Measurements from ENCODE around the gene LMAN2.

The LMAN2 gene

DNA sequence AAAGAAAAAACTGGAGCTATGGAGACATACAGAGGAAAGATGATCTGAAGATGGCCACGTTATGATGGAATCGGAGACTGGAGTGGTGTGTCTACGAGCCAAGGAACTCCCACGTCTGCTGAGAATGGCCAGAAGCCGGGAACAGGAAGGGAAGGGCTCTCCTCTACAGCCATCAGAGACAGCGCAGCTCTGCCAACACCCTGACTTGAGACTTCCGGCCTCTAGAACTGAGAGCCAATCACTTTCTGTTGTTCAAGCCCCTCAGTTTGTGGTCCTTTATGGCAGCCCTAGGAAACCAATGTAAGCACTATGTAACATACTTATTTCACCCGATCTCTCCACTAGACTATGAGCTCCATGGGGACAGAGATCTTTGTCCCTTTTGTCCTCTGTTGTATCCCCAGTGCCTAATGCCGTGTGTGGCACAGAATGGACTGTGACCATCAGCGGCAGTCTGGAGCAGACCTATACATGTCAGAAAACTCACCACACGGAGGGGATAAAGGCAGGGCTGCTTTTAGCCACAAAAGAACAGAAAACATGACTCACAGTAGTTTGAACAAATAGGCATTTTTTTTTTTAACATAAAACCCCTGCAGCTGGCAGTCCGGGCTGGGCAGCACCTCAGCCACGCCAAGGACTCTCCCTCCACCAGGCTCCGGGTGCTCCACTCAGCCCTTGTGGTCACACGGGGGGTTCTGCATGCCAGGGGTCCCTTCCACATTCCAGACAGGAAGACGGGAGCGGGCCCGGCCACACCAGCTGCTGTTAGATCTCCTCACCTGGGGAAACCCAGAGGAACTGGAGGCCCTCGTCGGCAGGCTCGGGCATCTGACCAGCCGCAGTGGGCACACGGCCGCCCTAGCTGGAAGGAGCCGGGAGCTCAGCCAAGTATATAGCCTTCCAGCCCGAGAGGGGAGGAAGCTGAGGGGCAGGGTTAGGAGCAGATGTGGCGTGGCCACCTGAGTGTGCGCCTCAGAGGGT lies 23.6 kb downstream of the LMAN2 start:
- Histone ChIP-seq H3K14ac (ENCODE audit: low read length) (no peak overlapping the region), H2BK12ac (ENCODE audit: low read length) (no peak overlapping the region), H3K9ac (ENCODE audit: low read depth, low read length, poor library complexity) (no peak overlapping the region), H3K4me1 (ENCODE audit: control insufficient read depth in 2 of 2, insufficient read depth in 1 of 2, low read depth in 1 of 2, low read length in 2 of 2) (peaks cover 0 to 7% of the 10 kb centered on the region in 2 donors), H3K9me3 (replicated peaks in 1 of 2; ENCODE audit: control insufficient read depth in 2 of 2, insufficient read depth in 1 of 2, low read depth in 1 of 2, low read length in 2 of 2) (no peaks in the 10 kb centered on the region), H2BK5ac (ENCODE audit: low read length) (no peak overlapping the region), H3K4me2 (ENCODE audit: insufficient read depth, low read length, poor library complexity, severe bottlenecking) (no peak overlapping the region), H3K4ac (ENCODE audit: low read length) (peak overlapping the region; percentile 53), H4K8ac (ENCODE audit: low read depth, low read length) (peak overlapping the region; percentile 50), H3K18ac (ENCODE audit: low read length) (no peak overlapping the region), H3K4me3 (ENCODE audit: low read length in 2 of 2) (no peak overlapping the region), H2BK120ac (ENCODE audit: low read depth, low read length) (peak overlapping the region; percentile 17), H2AFZ (ENCODE audit: low read length) (no peak overlapping the region), H3K27ac (replicated peaks; ENCODE audit: low read length) (no peak overlapping the region), H2AK5ac (ENCODE audit: low read depth, low read length) (peak overlapping the region; percentile 14), H2BK15ac (ENCODE audit: low read length) (peak overlapping the region; percentile 64), H3K36me3 (replicated peaks in 1 of 2; ENCODE audit: control insufficient read depth in 2 of 2, insufficient read depth in 2 of 2, low read length in 2 of 2) (peaks cover 2 to 34% of the 10 kb centered on the region in 2 donors), H3K23ac (ENCODE audit: low read depth, low read length, poor library complexity) (peak overlapping the region; percentile 17), H3K79me1 (ENCODE audit: low read depth, low read length) (no peaks in the 10 kb centered on the region), H3K27me3 (ENCODE audit: control insufficient read depth in 3 of 3, insufficient read depth in 3 of 3, low read depth in 1 of 3, low read length in 3 of 3) (no peaks in the 10 kb centered on the region), H4K91ac (ENCODE audit: low read depth, low read length, poor library complexity) (no peak overlapping the region)
- no CpG with 5 or more reads among the region's 28 CpGs for WGBS, 2 donors (ENCODE audit: extremely low coverage in 2 of 2, insufficient read length in 2 of 2, insufficient replicate concordance in 1 of 2)
- DNase-seq (ENCODE audit: low spot score) = no peak

DNA sequence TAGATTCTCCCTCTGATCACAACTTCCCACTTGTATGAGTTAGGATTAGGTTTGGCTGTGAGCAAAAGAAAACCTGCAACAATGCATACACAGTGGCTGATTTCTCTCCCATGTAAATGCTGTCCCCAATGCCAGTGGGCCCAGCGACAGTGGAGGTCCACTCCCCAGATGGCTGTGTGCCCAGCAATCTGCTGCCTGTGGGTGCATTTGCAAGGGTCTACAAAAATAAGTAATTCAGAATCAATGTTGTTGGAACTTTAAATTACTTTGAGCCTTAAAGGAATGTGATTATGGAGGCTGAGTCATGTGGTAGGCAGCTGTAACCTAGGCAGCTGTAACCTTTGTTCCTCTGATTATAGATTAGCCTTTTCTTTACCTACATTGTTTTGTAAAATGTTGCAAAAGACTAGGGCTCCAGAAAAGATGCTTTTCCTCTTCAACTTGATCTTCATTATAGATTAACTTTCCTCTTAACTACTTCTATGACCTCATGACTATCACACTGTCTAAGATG lies 25.5 kb downstream of the LMAN2 start:
- Histone ChIP-seq H2AK5ac (ENCODE audit: low read depth, low read length) (no peak overlapping the region), H3K4ac (ENCODE audit: low read length) (no peak overlapping the region), H4K8ac (ENCODE audit: low read depth, low read length) (no peak overlapping the region), H3K27me3 (ENCODE audit: control insufficient read depth in 3 of 3, insufficient read depth in 3 of 3, low read depth in 1 of 3, low read length in 3 of 3) (no peaks in the 10 kb centered on the region), H3K9me3 (replicated peaks in 1 of 2; ENCODE audit: control insufficient read depth in 2 of 2, insufficient read depth in 1 of 2, low read depth in 1 of 2, low read length in 2 of 2) (no peaks in the 10 kb centered on the region), H3K79me1 (ENCODE audit: low read depth, low read length) (no peaks in the 10 kb centered on the region), H2BK120ac (ENCODE audit: low read depth, low read length) (no peak overlapping the region), H3K4me2 (ENCODE audit: insufficient read depth, low read length, poor library complexity, severe bottlenecking) (no peak overlapping the region), H3K14ac (ENCODE audit: low read length) (no peak overlapping the region), H3K18ac (ENCODE audit: low read length) (no peak overlapping the region), H3K27ac (replicated peaks; ENCODE audit: low read length) (no peak overlapping the region), H2BK12ac (ENCODE audit: low read length) (no peak overlapping the region), H2BK5ac (ENCODE audit: low read length) (no peak overlapping the region), H4K91ac (ENCODE audit: low read depth, low read length, poor library complexity) (no peak overlapping the region), H3K4me3 (ENCODE audit: low read length in 2 of 2) (no peak overlapping the region), H3K36me3 (replicated peaks in 1 of 2; ENCODE audit: control insufficient read depth in 2 of 2, insufficient read depth in 2 of 2, low read length in 2 of 2) (peaks cover 2 to 16% of the 10 kb centered on the region in 2 donors), H3K23ac (ENCODE audit: low read depth, low read length, poor library complexity) (no peak overlapping the region), H2BK15ac (ENCODE audit: low read length) (no peak overlapping the region), H3K9ac (ENCODE audit: low read depth, low read length, poor library complexity) (no peak overlapping the region), H2AFZ (ENCODE audit: low read length) (no peak overlapping the region), H3K4me1 (ENCODE audit: control insufficient read depth in 2 of 2, insufficient read depth in 1 of 2, low read depth in 1 of 2, low read length in 2 of 2) (peaks cover 0 to 7% of the 10 kb centered on the region in 2 donors)
- DNase-seq (ENCODE audit: low spot score) = no peak
- WGBS, 2 donors (ENCODE audit: extremely low coverage in 2 of 2, insufficient read length in 2 of 2, insufficient replicate concordance in 1 of 2) = no CpG with 5 or more reads among the region's 1 CpG

DNA sequence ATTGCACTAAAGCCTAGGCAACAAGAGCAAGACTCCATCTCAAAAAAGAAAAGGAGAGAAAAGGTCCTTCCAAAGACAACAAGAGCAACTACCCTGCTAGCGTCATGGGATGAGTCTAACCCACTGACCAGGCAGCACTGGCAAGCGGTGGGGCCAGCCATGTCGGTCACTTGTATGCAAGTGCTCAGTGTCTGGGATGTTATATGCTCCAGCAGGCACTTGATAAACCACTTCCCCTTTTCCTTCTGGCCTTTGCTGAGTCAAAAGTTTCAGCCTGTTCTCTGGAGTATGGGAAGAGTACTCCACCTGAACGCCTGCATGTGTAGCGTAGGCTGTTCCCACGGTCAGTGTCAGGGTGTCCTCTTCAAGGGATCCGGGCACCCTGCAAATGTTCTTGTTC lies 30.6 kb downstream of the LMAN2 start:
- no peak overlapping the region for H2BK12ac ChIP-seq (ENCODE audit: low read length)
- H3K27ac ChIP-seq (replicated peaks; ENCODE audit: low read length) = no peak overlapping the region
- no peaks in the 10 kb centered on the region for H3K27me3 ChIP-seq (ENCODE audit: control insufficient read depth in 3 of 3, insufficient read depth in 3 of 3, low read depth in 1 of 3, low read length in 3 of 3)
- no peak overlapping the region for H3K9ac ChIP-seq (ENCODE audit: low read depth, low read length, poor library complexity)
- no peak overlapping the region for H2AFZ ChIP-seq (ENCODE audit: low read length)
- no peaks in the 10 kb centered on the region for H3K79me1 ChIP-seq (ENCODE audit: low read depth, low read length)
- no peak overlapping the region for H3K18ac ChIP-seq (ENCODE audit: low read length)
- H3K36me3 ChIP-seq (replicated peaks in 1 of 2; ENCODE audit: control insufficient read depth in 2 of 2, insufficient read depth in 2 of 2, low read length in 2 of 2) = peaks cover 0 to 2% of the 10 kb centered on the region in 2 donors
- H3K4me3 ChIP-seq (ENCODE audit: low read length in 2 of 2) = no peak overlapping the region
- H2BK120ac ChIP-seq (ENCODE audit: low read depth, low read length) = no peak overlapping the region
- H3K4ac ChIP-seq (ENCODE audit: low read length) = no peak overlapping the region
- no peak overlapping the region for H3K23ac ChIP-seq (ENCODE audit: low read depth, low read length, poor library complexity)
- H3K14ac ChIP-seq (ENCODE audit: low read length) = no peak overlapping the region
- no peak overlapping the region for H2BK15ac ChIP-seq (ENCODE audit: low read length)
- WGBS, 2 donors (ENCODE audit: extremely low coverage in 2 of 2, insufficient read length in 2 of 2, insufficient replicate concordance in 1 of 2) = no CpG with 5 or more reads among the region's 7 CpGs
- no peak overlapping the region for H4K91ac ChIP-seq (ENCODE audit: low read depth, low read length, poor library complexity)
- H3K4me2 ChIP-seq (ENCODE audit: insufficient read depth, low read length, poor library complexity, severe bottlenecking) = no peak overlapping the region
- H2AK5ac ChIP-seq (ENCODE audit: low read depth, low read length) = no peak overlapping the region
- no peak overlapping the region for H2BK5ac ChIP-seq (ENCODE audit: low read length)
- peaks cover 0 to 9% of the 10 kb centered on the region in 2 donors for H3K9me3 ChIP-seq (replicated peaks in 1 of 2; ENCODE audit: control insufficient read depth in 2 of 2, insufficient read depth in 1 of 2, low read depth in 1 of 2, low read length in 2 of 2)
- no peak overlapping the region for H4K8ac ChIP-seq (ENCODE audit: low read depth, low read length)
- DNase-seq (ENCODE audit: low spot score) = no peak
- H3K4me1 ChIP-seq (ENCODE audit: control insufficient read depth in 2 of 2, insufficient read depth in 1 of 2, low read depth in 1 of 2, low read length in 2 of 2) = peaks cover 0 to 2% of the 10 kb centered on the region in 2 donors

DNA sequence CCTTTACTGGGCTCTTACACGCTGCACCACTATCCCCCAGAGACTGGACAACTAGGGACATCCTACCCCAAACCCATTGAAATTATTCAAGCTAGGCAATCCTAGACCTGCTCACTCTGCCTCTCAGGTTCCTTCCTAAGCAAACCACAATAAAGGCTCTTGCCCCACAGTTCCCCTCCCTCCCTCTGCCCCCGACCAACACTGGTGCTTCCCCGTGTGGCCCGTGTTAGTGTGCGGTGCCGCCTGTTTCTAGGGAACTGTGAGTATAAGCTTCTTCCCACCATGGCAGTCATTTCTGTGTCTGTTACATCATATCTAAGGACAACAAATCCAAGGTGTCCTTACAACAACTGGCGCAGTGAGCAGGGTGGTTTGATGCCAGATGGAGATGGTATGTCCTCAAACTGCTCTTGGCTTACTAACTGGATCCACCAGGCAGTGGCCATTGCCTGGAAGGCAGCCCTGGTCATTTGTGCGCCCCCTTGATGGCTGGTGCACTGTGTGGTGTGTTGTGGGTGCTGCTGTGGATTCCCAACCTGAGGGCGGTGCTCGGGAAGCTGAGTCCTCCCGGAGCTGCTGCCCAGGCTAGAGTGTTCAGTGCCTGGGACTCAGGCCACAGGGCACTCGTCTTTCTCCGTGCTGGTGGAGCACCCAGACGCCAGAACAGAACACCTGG lies 31.4 kb downstream of the LMAN2 start:
- WGBS, 2 donors (ENCODE audit: extremely low coverage in 2 of 2, insufficient read length in 2 of 2, insufficient replicate concordance in 1 of 2) = no CpG with 5 or more reads among the region's 14 CpGs
- DNase-seq (ENCODE audit: low spot score) = no peak
- Histone ChIP-seq H3K4me1 (ENCODE audit: control insufficient read depth in 2 of 2, insufficient read depth in 1 of 2, low read depth in 1 of 2, low read length in 2 of 2) (no peaks in the 10 kb centered on the region), H2BK12ac (ENCODE audit: low read length) (no peak overlapping the region), H3K4ac (ENCODE audit: low read length) (no peak overlapping the region), H3K79me1 (ENCODE audit: low read depth, low read length) (no peaks in the 10 kb centered on the region), H3K27me3 (ENCODE audit: control insufficient read depth in 3 of 3, insufficient read depth in 3 of 3, low read depth in 1 of 3, low read length in 3 of 3) (no peaks in the 10 kb centered on the region), H2BK5ac (ENCODE audit: low read length) (peak overlapping the region; percentile 61), H3K9me3 (replicated peaks in 1 of 2; ENCODE audit: control insufficient read depth in 2 of 2, insufficient read depth in 1 of 2, low read depth in 1 of 2, low read length in 2 of 2) (peaks cover 0 to 9% of the 10 kb centered on the region in 2 donors), H4K8ac (ENCODE audit: low read depth, low read length) (no peak overlapping the region), H2BK120ac (ENCODE audit: low read depth, low read length) (no peak overlapping the region), H3K9ac (ENCODE audit: low read depth, low read length, poor library complexity) (no peak overlapping the region), H3K23ac (ENCODE audit: low read depth, low read length, poor library complexity) (no peak overlapping the region), H2AK5ac (ENCODE audit: low read depth, low read length) (no peak overlapping the region), H3K4me3 (ENCODE audit: low read length in 2 of 2) (no peak overlapping the region), H2AFZ (ENCODE audit: low read length) (no peak overlapping the region), H3K14ac (ENCODE audit: low read length) (no peak overlapping the region), H3K36me3 (replicated peaks in 1 of 2; ENCODE audit: control insufficient read depth in 2 of 2, insufficient read depth in 2 of 2, low read length in 2 of 2) (peaks cover 0 to 2% of the 10 kb centered on the region in 2 donors), H3K18ac (ENCODE audit: low read length) (no peak overlapping the region), H3K27ac (replicated peaks; ENCODE audit: low read length) (no peak overlapping the region), H2BK15ac (ENCODE audit: low read length) (no peak overlapping the region), H3K4me2 (ENCODE audit: insufficient read depth, low read length, poor library complexity, severe bottlenecking) (no peak overlapping the region), H4K91ac (ENCODE audit: low read depth, low read length, poor library complexity) (no peak overlapping the region)

All from neuronal stem cell (in vitro differentiated cells).